ENCODE measurements around the gene TRPV5.

TRPV5 gene

DNA sequence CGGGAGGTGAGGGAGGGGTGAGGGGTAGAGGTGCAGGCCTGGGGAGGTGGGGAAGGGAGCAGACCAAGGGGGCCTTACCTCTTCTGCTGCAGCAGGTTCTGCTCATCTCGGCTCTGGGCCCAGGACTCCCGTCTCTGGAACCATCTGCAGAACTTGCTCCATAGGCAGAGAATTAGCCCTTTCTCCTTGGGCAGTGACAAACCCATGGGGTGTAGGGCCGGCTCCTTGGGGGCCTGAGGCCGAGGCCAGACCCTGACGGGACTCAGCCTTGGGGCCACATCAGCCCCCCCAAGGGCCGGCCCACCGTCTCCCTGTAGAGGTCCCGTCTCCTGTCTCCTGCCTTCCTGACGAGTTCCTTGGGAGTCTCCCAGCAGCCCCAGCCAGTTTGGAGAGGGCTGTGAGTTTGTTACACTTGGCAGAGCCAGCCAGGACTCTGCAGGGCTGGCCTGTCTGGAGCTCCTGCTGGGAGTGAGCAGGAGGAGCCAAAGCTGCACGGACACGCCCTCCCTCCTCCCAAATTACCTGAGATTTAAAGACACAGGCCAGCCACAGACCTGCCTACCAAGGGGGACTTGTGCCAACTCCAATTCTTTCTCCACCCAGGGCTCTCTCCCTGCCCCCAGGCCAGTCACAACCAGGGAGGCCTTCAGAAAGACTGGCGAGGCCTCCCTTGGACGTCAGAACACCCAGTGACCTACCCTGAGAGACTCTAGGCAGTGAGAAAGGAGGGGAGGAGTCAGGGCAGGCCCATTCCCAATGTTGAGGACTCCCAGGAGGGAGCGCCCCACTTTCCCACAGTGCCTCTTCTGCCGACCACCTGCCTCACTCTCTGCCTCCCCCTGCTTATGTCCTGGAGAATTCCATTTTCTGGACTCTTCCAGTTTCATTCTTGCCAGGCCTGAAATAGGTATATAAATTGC, 48.0 kb downstream of the TRPV5 start, which contains the start of gene TRPV6:
TRPV6 (minus strand) TSS at position 435 of the 920 bp plus-strand sequence.
- no peak for DNase-seq (ENCODE audit: low read depth)

DNA sequence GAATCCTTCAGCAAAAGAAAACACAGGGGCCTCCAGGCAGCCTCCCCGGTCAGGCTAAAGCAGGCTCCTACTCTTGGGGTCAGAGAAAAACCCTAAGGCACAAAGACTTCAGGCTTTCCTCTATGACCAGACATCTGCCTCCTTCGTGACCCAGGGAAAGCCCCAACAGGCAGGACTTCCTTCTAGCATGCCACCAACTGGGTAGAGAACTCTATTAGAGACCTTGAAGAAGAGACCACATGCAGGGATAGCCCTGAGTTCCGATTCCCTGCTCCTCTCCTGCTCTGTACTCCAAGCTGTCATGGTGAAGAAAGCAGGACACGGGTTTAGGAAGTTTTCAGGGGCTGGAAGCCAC, 49.3 kb downstream of the TRPV5 start:
- no peak for DNase-seq (ENCODE audit: low read depth)

DNA sequence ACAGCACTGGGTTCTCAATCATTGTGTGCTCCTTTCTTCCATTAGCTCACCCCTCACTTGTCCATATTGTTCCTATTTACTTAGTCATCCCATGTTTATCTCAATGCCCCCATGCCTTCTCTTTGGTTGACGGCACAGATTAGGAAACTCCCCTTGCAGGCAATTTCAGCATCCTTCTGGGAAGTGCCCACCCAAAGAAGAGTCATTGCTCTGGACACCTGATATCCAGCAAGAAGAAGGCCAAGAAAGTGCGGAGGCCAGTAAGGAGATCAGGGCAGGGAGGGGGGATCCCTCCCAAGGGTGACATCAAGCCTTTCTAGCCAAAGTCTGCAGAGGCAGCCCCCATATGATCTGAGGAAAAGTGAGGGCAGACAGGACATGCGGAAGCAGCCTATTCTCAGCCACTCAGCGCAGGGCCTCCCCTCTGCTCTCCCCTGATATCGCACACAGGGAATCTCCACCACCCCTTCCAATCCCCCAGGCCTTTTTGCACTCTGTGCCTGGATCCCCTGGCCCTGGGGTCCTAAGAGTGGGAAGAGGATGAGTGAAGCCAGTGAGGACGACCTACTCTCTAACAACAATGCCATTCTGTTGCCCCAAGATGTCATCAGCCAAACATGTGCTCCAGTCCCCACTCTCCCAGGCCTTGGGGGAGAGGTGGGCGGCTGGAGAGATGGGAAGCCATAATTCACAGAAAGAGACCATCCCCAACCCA, 49.8 kb downstream of the TRPV5 start:
- DNase-seq (ENCODE audit: low read depth) = no peak

DNA sequence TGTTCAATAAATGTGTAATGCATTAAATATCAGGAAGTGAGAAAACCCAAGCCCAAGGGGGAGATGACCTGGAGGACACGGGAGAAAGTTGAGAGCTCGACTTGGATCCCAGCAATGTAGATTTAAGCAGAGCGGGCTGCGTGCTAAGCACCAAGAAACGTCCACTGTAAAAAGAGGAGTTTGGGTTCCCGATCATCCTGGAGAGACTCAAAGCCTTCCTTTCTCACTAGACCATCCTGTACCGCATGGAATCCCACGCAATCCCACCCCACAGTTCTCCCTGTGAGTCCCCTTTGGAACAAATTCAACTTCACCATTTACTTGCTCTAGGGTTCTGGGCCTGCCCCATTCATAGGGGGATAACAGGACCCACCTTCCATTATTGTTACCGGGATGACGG, 50.4 kb downstream of the TRPV5 start:
- no peak for DNase-seq (ENCODE audit: low read depth)

DNA sequence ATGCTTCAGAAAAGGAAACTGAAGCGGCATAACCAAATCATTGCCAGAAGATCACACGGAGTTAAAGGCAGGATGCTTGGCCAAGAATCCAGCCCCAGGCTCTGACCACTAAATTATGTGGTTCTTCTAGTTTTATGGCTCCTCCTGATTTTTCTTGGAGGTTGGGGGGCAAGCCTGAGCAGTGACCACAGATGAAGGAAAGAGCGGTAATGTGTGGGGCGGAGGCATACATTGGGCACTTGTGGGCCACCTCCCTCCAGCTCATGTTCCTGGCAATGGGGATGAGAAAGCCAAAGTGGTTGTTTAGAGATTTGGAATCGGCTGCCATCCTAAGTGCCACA, 51.2 kb downstream of the TRPV5 start:
- no peak for DNase-seq (ENCODE audit: low read depth)

DNA sequence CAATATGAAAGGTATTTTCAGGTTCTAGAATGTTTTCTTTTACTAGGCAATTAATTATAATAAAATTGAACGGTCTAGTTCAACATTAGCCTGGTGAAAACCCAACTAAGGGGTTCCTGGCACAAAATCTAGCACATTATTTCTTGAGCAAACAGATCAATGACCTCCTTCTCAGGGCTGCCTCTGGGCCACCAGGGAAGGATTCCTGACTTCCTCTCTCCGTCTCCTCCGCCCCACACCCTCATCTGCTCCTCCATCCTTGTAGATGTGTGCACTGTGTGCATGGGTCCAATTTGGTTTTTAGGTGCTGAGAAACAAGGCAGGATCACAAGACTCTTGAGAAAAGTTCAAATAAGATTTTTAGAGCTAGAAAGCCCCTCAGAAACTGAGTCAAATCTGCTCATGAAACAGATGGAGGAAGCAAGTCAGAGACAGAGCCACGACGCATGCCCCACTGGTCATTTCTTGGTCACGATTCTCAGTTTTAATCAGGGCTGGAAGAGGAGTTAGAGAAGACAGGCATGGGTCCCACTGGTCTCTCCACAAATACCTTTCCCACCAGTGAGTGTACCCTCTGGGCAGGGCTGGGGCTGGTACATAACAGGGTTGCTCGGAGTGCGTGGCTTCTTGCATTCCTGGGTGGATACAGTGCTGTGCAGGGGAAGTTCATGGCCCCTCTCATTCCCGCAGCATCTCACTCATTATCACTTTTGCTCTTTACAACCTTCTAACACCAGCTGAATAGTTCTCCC, 51.8 kb downstream of the TRPV5 start:
- DNase-seq (ENCODE audit: low read depth) = no peak

DNA sequence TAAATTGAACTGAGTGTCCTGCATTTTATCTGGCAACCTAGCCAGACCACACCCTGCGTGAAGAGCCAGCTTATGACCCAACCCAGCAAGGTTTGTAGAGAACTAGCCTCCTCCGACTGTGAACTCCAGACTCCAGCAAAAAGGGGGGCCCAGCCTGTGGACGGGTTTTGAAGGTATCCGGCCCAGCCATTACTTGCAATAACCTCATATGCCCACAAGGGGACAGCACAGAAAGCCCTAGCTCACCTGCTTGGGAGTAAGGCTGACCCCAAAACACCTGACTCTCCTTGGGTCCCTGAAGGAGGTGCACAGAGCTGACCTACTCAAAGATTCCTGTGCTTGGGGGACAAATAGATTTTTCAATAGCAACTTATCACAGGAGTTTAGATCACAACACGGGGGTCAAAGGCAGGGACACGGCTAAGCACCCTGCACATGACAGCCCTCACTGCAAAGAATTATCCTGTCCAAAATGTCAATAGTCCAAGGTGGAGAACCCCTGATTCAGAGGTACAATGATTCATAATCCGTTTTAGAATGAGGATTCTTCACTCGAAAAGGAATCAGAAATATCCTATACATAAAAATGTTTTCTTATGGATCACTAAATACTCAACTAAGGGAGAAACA, 52.6 kb downstream of the TRPV5 start:
- no peak for DNase-seq (ENCODE audit: low read depth)

DNA sequence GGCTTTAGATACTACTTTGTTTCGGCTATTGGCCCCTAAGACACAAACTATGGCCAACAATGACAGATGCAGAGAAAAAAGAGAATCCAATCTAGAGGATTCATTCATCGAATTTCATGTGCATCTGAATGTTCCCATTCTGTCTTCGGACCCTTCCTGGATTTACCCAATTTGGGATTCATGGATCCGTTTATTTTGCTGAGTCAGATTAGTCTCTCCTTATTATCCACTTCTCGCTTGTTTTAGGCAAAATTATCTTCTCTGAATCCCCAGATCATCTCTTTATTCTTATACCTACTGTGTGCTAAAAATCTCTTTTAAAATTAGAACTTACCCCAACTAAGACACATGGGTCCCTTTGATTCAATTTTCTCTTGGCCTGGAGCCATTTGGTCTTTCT, 54.5 kb downstream of the TRPV5 start:
- no peak for DNase-seq (ENCODE audit: low read depth)

DNA sequence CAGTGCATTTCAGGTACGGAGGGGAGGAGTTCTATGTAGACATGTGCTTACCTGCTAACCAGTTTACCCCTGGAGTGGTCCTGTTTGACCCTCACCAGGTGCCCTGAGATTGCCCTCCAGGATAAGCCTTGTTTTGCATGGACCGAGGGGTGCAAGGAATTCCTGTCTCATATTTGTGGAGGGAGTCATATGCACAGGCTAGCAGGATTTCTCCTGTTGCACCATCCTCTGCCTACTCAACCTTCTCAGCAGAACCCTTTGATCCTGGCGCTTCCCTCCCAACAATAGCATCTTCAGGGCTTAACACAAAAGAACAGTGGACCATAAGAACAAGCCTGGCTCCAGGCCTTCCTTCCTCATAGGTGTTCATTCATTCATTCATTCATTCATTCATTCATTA, 55.2 kb downstream of the TRPV5 start:
- no peak for DNase-seq (ENCODE audit: low read depth)

DNA sequence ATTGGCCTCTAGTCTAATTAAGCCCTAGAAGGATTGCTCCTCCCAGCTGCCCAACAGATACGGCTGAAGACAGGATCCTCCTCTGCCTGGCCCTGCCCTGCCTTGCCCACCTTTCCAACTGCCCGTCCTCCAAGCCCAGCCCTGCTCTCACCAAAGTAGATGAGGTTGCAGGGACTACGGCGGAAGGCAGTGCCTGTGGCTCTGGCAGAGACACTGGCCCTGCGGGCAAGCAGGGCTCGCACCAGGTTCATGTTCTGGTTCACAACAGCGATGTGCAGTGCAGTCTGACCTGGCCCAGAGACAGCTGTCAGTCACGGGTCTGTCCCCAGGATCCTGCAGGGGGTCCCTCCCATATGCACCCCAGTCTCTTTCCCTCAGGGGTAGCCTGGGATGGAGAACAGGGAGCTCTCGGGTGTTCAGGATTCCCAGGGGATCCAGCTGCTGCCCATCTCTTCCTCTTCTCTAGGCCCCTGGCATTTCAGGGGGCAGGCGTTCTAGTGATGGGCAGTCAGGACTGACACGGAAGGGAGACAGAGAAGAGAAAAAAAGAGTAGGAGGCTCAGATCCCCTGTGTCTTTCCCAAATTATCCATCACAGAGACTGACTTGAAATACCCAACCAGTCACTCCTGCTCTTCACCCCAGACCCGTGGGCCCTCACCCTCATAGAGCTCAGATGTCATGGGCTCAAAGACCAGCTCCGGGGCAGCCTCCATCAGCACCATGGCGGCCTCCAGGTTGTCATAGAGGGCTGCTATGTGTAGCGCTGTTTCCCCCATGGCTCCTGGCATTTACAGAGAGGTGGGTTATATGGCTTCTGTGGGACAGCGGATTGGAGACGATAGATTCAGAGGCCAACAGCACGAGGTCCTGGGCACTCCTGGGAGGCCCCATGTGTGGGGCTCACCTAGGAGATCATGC, 56.3 kb downstream of the TRPV5 start:
- no peak for DNase-seq (ENCODE audit: low read depth)

DNA sequence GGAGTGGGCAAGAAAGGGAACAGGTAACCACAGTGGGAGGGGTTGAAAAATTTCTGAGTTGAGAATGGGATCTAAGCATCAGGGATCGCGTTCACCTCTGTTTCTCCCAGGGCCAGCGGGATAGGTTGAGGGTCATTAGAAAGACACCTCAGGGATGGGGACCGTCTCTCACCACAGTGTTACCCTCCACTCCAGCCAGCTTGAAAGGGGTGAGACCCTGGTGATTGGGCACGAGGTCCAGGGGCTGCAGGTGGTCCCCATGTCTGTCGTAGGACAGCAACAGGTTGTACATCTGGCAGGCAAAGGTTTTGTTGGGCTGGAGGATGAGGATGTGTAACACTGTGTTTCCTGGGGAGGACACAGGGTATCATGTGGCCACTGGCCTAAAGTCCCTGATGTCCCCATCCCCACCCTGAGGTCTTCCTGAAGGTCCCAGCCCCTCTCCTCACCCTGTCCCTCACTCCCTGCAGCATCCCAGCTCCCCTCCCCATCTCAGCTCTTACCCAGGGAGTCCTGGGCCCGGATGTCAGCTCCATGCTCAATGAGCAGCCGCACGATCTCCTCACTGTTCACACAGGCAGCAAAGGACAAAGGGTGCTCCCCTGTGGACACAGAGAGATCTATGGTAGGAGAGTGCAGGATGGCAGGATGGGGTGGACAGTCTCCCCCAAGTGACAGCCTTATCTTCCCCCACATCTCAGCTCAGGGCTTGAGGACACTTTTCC, 57.1 kb downstream of the TRPV5 start:
- no peak for DNase-seq (ENCODE audit: low read depth)

DNA sequence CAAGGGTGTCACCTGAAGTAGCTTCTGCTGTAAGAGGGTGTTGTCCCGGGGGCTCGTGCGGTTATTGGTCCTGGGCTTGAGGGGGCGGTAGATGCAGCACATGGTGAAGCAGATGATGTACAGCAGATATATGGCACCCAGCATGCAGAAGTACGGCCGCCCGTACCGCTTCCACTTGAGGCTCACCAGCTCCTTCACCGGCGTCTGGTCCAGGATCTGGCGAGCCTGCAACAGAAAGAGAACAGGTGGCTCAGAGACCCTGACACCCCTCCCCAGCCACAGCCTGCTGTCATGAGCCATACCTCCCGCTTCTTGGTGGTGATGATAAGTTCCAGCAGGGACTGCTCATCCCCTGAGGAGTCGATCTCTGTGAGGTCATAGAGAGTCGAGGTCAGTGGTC, 58.1 kb downstream of the TRPV5 start:
- DNase-seq (ENCODE audit: low read depth) = no peak

DNA sequence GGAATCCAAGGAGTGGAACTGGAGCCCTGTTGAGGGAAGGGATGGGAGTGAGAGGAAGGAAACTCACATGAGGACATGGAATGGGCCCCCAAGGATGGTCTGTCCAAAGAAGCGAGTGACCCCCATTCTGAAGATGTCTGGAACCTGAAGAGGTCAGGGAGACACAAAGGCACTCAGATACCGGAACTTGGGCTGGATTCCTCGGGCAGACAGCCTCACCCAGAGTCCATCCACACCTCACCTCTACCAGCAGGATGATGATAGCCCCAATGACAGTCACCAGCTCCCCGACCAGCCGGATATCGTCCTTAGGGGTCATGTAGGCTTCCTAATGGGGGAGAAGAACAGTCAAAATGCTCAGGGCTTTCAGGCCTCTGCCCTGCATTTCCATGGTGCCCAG, 58.7 kb downstream of the TRPV5 start:
- no peak for DNase-seq (ENCODE audit: low read depth)

DNA sequence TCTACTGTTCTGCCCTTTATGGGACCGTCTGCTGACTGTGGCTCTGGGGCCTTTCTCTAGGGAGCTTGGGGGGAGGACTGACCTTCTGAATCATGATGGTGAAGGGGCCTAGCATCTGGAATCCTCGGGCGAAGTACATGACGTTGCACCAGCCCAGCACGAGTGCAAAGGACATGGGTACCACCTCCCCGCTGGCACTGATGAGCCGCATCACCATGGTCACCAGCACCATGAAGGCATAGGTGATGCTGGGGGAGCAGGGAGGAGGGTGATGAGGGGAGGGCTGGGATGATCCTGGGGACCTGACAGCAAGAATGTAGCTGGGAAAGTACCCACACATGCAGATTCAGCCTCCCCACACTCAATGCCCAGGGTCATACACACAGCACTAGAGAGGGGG, 59.1 kb downstream of the TRPV5 start:
- no peak for DNase-seq (ENCODE audit: low read depth)

DNA sequence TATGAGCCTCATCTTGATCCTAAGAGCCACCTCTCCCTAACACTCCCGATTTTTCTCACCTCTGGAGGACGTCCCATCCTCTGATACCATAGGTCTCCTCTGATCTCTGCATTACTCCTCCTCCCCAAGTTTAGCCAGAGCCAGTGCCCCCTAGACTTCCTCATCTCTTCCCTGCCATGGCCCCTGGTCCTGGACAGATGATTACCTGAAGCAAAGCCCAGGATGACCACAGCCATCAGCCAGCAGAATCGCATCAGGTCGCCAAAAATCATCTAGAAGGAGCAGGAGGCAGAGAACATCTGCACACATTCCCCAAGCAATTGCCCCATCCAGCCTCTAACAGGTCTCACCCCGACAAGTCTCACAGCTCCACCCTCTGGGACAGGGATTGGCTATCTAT, 59.7 kb downstream of the TRPV5 start:
- DNase-seq (ENCODE audit: low read depth) = no peak

DNA sequence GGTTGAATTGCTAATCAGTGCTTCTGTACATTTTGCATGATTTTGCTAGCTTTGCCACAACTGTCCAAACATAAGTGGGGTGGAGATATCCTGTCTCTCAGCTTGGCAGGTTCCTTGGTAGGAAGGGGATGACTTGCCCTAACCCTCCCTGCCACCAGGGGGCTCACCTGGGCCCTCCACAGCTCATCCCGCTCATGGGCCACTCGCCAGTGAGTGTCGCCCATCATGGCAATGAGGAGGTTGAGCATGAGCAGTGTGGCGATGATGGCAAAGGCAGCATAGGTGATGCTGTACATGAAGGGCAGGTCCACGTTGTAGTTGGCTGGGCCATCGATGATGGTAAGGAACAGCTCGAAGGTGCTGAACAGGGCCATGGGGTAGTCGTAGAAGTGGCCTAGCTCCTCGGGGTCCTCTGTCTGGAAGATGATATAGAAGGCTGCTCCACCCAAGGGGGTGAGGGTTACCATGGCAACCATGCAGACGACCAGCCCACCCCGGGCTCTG, 60.2 kb downstream of the TRPV5 start:
- DNase-seq (ENCODE audit: low read depth) = no peak

DNA sequence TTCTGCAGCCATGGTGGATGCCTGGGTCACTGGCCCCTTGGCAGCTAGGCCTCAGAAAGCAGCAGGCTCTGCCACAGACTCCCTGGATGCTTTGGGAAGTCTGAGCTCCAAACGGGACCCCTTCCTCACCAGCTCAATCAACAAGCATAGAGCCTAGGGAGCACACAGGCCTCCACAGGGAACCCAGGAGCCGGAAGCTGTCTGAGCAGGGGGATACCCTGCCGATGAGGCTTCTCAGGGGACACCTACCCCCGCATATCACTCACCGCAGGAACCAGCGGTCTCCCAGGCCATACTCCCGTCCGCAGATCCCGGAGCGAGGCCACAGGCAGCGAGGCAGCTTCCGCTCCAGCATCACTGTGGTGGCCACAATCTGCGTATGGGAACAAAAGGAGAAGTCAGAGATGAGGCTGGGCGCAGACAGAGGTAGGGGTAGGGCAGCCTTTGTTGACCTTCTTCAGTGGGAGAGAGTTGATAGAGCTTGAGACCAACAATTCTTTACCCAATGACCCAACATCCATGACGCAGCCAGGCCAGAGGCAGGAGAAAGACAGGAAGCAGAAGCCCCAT, 61.4 kb downstream of the TRPV5 start:
- no peak for DNase-seq (ENCODE audit: low read depth)

DNA sequence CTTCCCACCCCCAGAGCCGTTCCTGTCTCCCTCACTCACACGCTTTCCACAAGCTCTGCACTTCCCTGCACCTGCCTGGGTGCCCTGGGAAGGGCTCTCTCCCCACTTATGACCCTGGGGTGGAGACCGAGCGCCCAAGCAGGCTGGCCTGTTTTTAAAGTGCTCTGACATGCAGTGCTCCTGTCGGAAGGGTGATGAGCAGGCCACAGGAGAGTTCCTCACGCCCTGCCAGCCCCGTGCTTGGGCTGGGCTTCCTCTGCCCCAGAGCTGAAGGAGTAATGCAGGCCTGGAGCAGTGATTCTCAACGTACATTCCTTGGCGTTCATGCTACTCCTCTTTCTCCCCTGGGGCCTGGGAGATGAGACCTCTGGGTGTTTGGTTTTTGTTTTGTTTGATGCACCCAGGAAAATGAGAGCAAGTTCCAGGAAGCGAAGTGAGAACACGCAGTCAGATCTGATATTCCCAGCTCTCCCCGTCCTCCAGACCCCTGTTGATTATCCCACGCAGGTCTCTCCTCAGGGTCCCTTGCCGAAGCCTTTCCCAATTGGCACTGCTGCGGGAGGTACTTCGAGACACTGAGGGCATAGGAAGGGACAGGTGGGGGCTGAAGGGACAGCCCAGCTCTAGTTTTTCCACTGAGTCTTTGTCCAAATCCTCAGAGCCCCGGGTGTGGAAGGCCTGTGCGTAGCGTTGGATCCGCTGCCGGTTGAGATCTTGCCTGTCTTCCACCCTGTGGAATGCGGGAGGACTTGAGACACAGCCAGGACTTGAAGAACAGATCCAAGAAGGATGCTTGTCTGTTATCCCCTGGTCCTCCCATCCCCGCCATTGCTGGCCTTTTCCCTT, 62.1 kb downstream of the TRPV5 start:
- DNase-seq (ENCODE audit: low read depth) = no peak
